ENCODE measurements around the gene RIMS4. TPM values are rescaled to one million over a fixed set of nuclear protein-coding genes. Genes with fewer than 3 reads are reported as not detected.
A peak's percentile ranks its signal among the peaks of the same experiment; 100 is the strongest.

The RIMS4 gene
- total and polyA plus RNA-seq, 7 donors: 0.01 to 0.73 (median 0.16) TPM

DNA sequence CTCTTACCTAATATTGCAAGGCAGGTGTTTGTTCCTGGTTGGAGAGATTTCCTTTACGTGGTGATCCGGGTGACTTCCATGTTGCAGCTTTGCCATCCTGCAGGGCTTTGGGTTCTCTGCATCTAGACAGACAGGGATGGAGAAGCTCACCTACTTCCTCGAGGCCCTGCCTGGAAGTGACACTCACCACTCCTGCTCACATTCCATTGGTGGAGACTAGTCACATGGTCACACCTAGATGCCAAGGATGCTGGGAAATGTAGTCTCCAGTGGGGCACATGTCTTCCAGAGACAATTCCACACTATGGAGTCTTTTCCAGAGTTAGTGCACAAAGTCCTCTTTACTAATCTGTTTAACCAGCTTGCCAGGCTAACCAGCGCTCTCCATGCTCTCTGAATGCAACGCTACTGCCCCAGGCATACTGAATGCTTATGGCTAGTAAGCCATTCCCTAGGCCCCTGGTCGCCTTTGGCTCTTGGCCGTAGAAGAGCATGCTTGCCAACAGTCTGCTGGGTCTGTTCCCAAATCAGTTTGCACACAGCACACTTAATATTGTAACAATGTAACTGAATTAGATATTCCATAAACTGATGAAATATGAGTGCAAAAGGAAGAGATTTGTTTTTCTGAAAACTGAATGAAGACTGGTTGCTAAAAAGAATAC, 71.4 kb downstream of the RIMS4 start:
- Histone ChIP-seq H3K36me3 (ENCODE audit: insufficient read depth in 1 of 2, low read depth in 1 of 2) (no peaks in the 10 kb centered on the region), H3K4me3 (no peak overlapping the region), H3K27ac (peak overlapping the region; percentile 40), H3K27me3 (ENCODE audit: insufficient read depth in 3 of 3, low read length in 2 of 3) (no peaks in the 10 kb centered on the region), H3K9me3 (no peaks in the 10 kb centered on the region), H3K4me1 (peaks cover 11% of the 10 kb centered on the region)
- intact Hi-C loops (cut with DNase I): loop anchor here in 1 of 2 donors (5.0 to 10.0 kb wide), 2 partner anchors 214 to 527 kb away; partner anchors contain the start of genes OSER1 and SERINC3
- WGBS, 3 donors: 59 to 69% (median 63%) methylated on average over 7 of the region's 7 CpGs
- ATAC-seq (peak; percentile 72 to 88 (median 83)), DNase-seq (peak in 1 of 2 donors; percentile 64)
- TF ChIP-seq, protein P1, sequence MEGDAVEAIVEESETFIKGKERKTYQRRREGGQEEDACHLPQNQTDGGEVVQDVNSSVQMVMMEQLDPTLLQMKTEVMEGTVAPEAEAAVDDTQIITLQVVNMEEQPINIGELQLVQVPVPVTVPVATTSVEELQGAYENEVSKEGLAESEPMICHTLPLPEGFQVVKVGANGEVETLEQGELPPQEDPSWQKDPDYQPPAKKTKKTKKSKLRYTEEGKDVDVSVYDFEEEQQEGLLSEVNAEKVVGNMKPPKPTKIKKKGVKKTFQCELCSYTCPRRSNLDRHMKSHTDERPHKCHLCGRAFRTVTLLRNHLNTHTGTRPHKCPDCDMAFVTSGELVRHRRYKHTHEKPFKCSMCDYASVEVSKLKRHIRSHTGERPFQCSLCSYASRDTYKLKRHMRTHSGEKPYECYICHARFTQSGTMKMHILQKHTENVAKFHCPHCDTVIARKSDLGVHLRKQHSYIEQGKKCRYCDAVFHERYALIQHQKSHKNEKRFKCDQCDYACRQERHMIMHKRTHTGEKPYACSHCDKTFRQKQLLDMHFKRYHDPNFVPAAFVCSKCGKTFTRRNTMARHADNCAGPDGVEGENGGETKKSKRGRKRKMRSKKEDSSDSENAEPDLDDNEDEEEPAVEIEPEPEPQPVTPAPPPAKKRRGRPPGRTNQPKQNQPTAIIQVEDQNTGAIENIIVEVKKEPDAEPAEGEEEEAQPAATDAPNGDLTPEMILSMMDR (IDR thresholded peaks at IDR 0.05): no peak

DNA sequence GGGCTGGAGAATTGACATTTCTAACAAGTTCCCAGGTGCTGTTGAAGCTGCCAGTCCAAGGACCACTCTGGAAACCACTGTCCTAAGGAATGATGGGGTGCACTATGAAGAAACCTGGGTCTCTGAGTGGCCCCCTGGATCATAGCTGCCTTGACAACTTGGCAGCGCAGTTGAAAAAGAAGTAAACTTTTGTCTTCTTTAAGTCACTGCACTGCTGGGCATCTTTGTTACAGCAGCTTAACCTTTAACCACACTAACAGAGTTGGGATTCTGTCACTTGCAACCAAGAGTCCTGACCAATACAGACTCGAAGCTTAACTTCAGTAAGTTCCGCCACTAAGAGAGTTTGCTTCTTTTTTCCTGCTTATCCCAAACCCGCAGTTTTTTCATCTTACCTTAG, 73.2 kb downstream of the RIMS4 start:
- DNase-seq (no peak), ATAC-seq (no peak)
- intact Hi-C loops (cut with DNase I): loop anchor here in 1 of 2 donors (5.0 to 10.0 kb wide), 2 partner anchors 212 to 525 kb away; partner anchors contain the start of genes OSER1 and SERINC3
- 97 to 99% (median 99%) methylated on average over 4 of the region's 4 CpGs for WGBS, 3 donors
- Histone ChIP-seq H3K27ac (no peak overlapping the region), H3K4me1 (peaks cover 16% of the 10 kb centered on the region), H3K27me3 (ENCODE audit: insufficient read depth in 3 of 3, low read length in 2 of 3) (no peaks in the 10 kb centered on the region), H3K36me3 (ENCODE audit: insufficient read depth in 1 of 2, low read depth in 1 of 2) (no peaks in the 10 kb centered on the region), H3K9me3 (no peaks in the 10 kb centered on the region), H3K4me3 (no peak overlapping the region)
- TF ChIP-seq, protein P1 (IDR thresholded peaks at IDR 0.05): no peak

DNA sequence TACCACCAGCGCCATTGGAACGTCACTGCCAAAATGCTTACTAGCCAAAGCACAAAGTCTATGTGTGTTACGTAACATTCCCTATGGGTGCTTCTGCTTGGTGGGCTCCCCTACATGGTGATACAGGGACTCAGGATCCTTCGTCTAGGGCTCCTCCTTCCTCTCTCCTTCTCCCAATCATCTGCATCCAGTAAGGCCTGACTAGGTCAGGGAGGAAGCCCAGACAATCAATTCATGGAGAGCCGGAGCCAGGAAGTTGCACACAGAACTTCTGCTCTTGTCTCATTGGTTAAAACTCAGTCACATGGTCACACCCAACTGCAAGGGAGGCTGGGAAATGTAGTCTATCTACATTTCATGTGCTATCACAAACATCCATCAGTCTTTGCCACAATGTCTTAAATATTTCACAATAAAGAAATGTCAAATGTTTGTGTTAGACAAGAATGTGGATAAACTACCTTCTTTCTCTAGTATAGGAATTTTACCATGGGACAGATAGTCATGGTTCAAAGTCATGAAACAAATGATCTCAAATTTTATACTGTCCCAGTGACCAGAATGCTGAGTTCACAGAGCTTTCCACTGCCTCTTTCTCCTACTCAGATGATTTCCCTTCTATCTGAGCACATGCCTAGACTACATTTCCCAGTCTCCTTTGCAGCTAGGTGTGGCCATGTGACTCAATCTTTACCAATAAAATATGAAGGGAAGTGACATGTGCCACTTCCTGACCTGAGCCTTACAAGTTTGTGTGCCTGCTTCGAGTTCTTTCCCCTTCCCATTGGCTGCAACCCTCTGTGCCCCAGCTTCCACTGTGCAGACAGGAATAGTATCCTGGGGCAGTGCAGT, 74.0 kb downstream of the RIMS4 start:
- Histone ChIP-seq H3K4me1 (peaks cover 22% of the 10 kb centered on the region), H3K9me3 (no peaks in the 10 kb centered on the region), H3K4me3 (no peak overlapping the region), H3K27me3 (ENCODE audit: insufficient read depth in 3 of 3, low read length in 2 of 3) (no peaks in the 10 kb centered on the region), H3K36me3 (ENCODE audit: insufficient read depth in 1 of 2, low read depth in 1 of 2) (no peaks in the 10 kb centered on the region), H3K27ac (peak overlapping the region; percentile 13)
- TF ChIP-seq, protein P1 (IDR thresholded peaks at IDR 0.05): no peak
- intact Hi-C loops (cut with DNase I): loop anchor here in 1 of 2 donors (5.0 to 10.0 kb wide), 2 partner anchors 212 to 524 kb away; partner anchors contain the start of genes OSER1 and SERINC3
- peak in 1 of 2 donors; percentile 63 for DNase-seq
- 38 to 53% (median 43%) methylated on average over 6 of the region's 6 CpGs for WGBS, 3 donors
- ATAC-seq: peak; percentile 53 to 69 (median 62)

DNA sequence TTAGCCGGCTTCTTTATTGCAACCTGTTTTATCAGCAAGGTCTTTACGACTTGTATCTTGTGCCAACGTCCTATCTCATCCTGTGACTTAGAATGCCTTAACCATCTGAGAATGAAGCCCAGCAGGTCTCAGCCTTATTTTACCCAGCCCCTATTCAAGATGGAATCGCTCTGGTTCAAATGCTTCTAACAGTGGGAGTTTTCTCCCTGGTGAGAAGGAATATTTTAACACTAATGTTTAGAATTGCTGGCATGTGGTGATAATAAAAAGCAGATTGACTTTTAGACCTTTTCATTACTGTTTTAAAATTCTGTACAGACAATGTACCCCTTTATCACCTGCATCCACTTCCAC, 74.6 kb downstream of the RIMS4 start:
- TF ChIP-seq, protein P1 (IDR thresholded peaks at IDR 0.05): no peak
- Histone ChIP-seq H3K9me3 (no peaks in the 10 kb centered on the region), H3K4me3 (no peak overlapping the region), H3K4me1 (peaks cover 28% of the 10 kb centered on the region), H3K27me3 (ENCODE audit: insufficient read depth in 3 of 3, low read length in 2 of 3) (no peaks in the 10 kb centered on the region), H3K36me3 (ENCODE audit: insufficient read depth in 1 of 2, low read depth in 1 of 2) (no peaks in the 10 kb centered on the region), H3K27ac (peak overlapping the region; percentile 13)
- ATAC-seq (no peak), DNase-seq (no peak)
- intact Hi-C loops (cut with DNase I): loop anchor here in 1 of 2 donors (5.0 to 10.0 kb wide), 2 partner anchors 211 to 523 kb away; partner anchors contain the start of genes OSER1 and SERINC3
- 88 to 94% (median 92%) methylated on average over 4 of the region's 4 CpGs for WGBS, 3 donors
